Naive thymus-derived CD8-positive, alpha-beta T cell (primary cell): Measurements from ENCODE around the gene MCM9. TPM values are rescaled to one million over a fixed set of nuclear protein-coding genes. Genes with fewer than 3 reads are reported as not detected.

ENCODE experiments used
- ATAC-seq, 2 donors: fragments of 150-1000 bp; cut with Tn5 transposase in 1 of 2; sonication (Bioruptor Pico), chemical (Tn5 transposase) in 1 of 2; 1 replicate in 1 of 2; 2 replicates in 1 of 2; pipeline ENCODE4 v1.10.0; 2021; ENCODE audit warnings: mild to moderate bottlenecking in 2 of 2, moderate library complexity in 2 of 2
- POLR2A ChIA-PET: fragments of 350-600 bp; sonication (Branson Sonifier 250); formaldehyde crosslinking; loops from one replicate; lab custom pipeline; 2021; ENCODE audit warnings: antibody characterized with exemption; lab: Charles Lee
- DNase-seq, 10 donors: peaks; one replicate each; pipeline versions ENCODE4 v3.0.0 to v3.0.0-alpha.2; 2020 to 2022
- H3K27ac Mint-ChIP-seq, 10 donors: one replicate each; pipeline ENCODE4 v1.8.0; 2020 to 2022; ENCODE audit warnings: mild to moderate bottlenecking in 10 of 10, mixed read lengths in 10 of 10, moderate library complexity in 4 of 10, inconsistent platforms in 1 of 10
- H3K27me3 Mint-ChIP-seq, 5 donors: one replicate each; pipeline ENCODE4 v1.8.0; 2021 to 2022; ENCODE audit warnings: mixed read lengths in 5 of 5
- H3K36me3 Mint-ChIP-seq, 3 donors: one replicate each; pipeline ENCODE4 v1.8.0; 2020 to 2022; ENCODE audit warnings: mixed read lengths in 3 of 3, mild to moderate bottlenecking in 2 of 3, inconsistent platforms in 1 of 3
- H3K4me1 Mint-ChIP-seq, 4 donors: one replicate each; pipeline ENCODE4 v1.8.0; 2021 to 2022; ENCODE audit warnings: mixed read lengths in 4 of 4
- H3K4me3 Mint-ChIP-seq, 10 donors: one replicate each; pipeline ENCODE4 v1.8.0; 2020 to 2022; ENCODE audit warnings: mild to moderate bottlenecking in 10 of 10, mixed read lengths in 10 of 10, moderate library complexity in 6 of 10, inconsistent platforms in 1 of 10
- H3K9me3 Mint-ChIP-seq, 9 donors: one replicate each; pipeline ENCODE4 v1.8.0; 2020 to 2022; ENCODE audit warnings: mixed read lengths in 9 of 9, mild to moderate bottlenecking in 3 of 9, inconsistent platforms in 1 of 9, moderate library complexity in 1 of 9
- polyA plus RNA-seq, 3 donors: library from polyadenylated mRNA; unstranded; fragments of 300-500 nt; fragmentation: Illumina TruSeq; gene quantifications; one replicate each; pipeline ENCODE4 v1.2.3, GENCODE V29; 2021
- total RNA-seq, 8 experiments: library from RNA in 2 of 8; stranded (reverse) in 2 of 8; gene quantifications; one replicate each; pipeline ENCODE4 v1.2.3 and lab custom pipeline; 2021 to 2026

The MCM9 gene
- total and polyA plus RNA-seq, 5 experiments from 2014 or later, result 9.3 to 34.2 (median 12.2) TPM

DNA sequence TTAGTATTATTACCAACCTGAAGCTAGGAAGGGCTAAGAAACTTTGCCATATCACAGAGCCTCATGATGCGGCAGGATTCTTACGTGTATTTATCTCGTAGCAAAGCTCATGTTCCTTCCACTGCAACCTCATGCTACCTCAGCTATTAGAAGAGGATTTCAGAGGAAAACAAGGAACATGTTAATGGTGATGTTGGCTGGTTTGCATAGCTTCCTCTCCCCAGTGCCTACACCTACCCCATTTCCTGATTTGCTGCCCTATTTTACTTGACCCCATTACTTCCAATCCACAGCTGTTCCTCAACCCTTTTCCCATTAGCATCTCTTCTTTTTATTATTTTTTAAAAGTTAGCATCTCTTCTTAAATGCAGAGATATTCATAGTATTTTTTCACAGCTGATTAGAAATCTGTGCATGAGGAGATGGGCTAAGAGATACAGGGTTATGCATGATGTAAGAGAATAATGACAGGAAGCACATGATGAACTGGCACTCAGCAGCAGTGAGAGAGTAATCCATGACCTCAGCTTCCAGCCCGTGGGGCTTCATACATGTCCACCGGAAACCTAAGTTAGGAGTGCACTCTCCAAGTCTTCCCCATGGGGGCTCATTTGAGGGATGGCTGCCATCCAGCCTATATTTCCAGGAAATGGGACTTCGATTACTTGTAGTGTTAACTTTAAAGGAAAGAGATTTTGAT is 147.1 kb downstream of the MCM9 start:
- ATAC-seq (peak; percentile 47 to 88), DNase-seq (no peak)
- Mint-ChIP-seq H3K27ac (peak overlapping the region; percentile 27 to 92 (median 78)), H3K9me3 (peaks cover 0 to 6% (median 2%) of the 10 kb centered on the region in 9 donors), H3K4me3 (peak overlapping the region in 2 of 10 donors; percentile 4 to 7), H3K36me3 (peaks cover 0 to 7% (median 4%) of the 10 kb centered on the region in 3 donors), H3K4me1 (peaks cover 9 to 32% (median 25%) of the 10 kb centered on the region in 4 donors), H3K27me3 (no peaks in the 10 kb centered on the region)
- POLR2A ChIA-PET, result interaction anchor here (0.6 to 2.9 kb wide), 5 partner anchors 8 to 106 kb away, joined by 3 to 17 read pairs (median 8); partner anchors contain the start of gene ASF1A

DNA sequence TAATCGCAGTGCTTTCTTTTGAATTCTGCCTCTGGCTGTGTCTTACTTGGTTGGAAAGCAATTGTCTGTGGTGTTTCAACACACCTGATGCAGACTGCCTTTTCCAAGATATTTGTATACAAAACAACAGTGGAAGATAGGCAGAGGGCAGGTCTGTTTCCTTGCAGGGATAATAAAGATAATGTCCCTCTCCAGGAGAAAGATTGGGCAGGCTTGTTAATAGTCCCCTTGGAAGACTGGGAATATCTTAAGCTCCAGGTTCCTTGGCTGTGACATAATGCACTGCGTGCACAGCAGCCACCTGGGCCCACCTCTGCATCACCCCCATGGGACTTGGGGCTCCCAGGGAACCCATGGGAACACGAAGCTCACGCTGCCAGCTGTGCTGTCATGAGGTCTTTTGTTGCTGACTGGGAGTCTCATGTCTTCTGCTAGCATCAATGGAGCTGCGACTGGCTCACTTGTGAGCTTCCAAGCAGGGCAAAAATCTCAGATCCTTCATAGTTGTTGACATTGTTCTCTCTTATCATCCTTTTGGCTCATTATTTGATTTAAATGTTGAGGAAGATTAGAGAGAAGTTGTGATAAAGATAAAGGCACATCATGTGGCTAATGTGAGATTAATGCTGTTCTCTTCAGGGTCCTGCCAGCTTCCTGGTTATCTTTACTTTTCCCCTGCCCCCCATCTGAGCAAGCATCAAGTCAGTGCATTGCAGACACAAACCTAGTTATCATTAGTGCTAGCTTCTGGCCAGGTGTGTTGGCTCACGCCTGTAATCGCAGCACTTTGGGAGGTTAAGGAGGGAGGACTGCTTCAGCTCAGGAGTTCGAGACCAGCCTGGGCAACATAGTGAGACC is 148.1 kb downstream of the MCM9 start:
- Mint-ChIP-seq H3K9me3 (peaks cover 0 to 2% (median 0%) of the 10 kb centered on the region in 9 donors), H3K27ac (peak overlapping the region in 2 of 10 donors; percentile 11 to 13), H3K27me3 (no peaks in the 10 kb centered on the region), H3K36me3 (peaks cover 0 to 4% (median 0%) of the 10 kb centered on the region in 3 donors), H3K4me1 (peaks cover 9 to 32% (median 23%) of the 10 kb centered on the region in 4 donors), H3K4me3 (no peak overlapping the region)
- ATAC-seq, result no peak
- no peak for DNase-seq
- POLR2A ChIA-PET, result interaction anchor here (1.5 to 2.9 kb wide), 4 partner anchors 9 to 107 kb away, joined by 8 to 17 read pairs (median 10); partner anchors contain the start of gene ASF1A

DNA sequence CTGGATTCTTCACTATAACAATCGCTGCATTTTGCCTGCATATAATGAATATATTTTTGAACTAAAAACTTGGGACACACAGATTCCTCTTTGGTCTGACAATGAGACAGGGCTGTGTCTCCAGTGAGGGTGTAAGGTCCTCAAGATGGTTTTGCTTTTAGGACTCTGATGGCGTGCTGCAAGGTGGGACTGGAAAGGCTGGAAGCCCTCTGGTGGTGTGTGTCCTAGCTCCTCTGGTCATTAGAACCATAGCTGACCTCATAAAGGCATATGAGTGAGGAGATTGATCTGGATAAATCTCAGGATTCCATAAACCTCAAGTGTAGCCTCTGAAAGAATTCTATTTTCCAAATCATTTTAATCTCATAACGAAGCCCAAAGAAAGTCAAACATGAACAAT is 149.4 kb downstream of the MCM9 start:
- Mint-ChIP-seq H3K4me1 (peaks cover 9 to 29% (median 19%) of the 10 kb centered on the region in 4 donors), H3K4me3 (no peak overlapping the region), H3K9me3 (no peaks in the 10 kb centered on the region), H3K27me3 (no peaks in the 10 kb centered on the region), H3K27ac (no peak overlapping the region), H3K36me3 (peaks cover 0 to 4% (median 0%) of the 10 kb centered on the region in 3 donors)
- ATAC-seq (no peak), DNase-seq (no peak)
- POLR2A ChIA-PET, result no interaction called here

DNA sequence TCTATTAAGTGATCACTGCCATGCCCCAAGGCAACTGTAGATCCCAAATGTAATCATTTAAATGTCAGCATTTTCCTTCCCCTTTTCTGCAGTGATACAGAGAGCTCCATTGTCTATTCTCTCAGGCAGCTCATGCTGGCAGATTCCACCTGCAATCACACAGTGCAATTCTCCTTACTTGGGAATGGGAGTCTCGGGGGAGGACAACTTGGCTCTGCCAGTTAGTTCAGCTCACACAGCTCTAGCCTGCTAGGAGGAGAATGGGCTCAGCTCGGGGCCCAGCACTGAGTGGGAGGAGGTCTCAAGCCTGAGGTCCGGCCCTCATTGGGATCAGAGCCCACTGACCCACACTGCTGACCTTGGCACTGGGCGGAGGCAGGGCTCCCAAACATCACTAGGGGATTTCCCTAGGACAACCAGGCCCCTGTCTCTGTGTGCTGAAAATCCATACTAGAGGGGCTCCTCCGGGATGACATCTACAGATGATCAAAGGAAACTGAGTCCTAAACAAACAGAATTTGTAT is 150.3 kb downstream of the MCM9 start:
- H3K36me3 Mint-ChIP-seq, result peaks cover 0 to 4% (median 0%) of the 10 kb centered on the region in 3 donors
- H3K4me3 Mint-ChIP-seq, result no peak overlapping the region
- H3K27ac Mint-ChIP-seq, result peak overlapping the region in 2 of 10 donors; percentile 53 to 61
- POLR2A ChIA-PET, result interaction anchor here (0.9 kb wide), 1 partner anchor 11 kb away, joined by 5 read pairs; no protein-coding TSS in a partner anchor
- no peaks in the 10 kb centered on the region for H3K9me3 Mint-ChIP-seq
- peaks cover 9 to 26% (median 18%) of the 10 kb centered on the region in 4 donors for H3K4me1 Mint-ChIP-seq
- DNase-seq (no peak), ATAC-seq (no peak)
- H3K27me3 Mint-ChIP-seq, result no peaks in the 10 kb centered on the region

DNA sequence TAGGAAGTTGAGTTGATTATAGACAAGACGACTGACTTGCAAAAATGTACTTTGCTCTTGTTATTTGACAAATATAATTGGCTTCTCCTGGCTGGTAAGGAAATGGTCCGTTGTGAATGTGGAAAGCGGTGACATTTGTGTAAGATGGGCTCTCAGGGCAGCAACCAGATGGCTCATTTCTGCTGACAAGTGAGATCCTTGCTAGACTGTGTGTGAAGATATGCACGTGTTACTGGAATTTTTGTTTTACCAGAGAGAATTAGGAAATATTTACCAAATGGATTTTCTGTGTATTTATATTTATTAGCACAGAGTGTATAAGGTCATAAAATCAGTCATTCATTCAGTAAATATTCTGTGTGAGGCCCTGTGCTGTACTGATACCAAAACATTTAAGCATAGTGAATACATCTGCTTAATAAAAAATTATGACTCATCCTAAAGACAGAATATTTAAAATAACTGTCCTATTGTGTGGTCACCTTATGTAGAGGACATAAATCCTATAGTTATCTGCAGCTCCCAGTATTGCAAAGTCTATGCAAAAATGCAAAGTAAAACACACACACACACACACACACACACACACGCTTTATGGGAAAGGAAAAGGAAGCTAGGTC is 150.9 kb downstream of the MCM9 start:
- ATAC-seq (no peak), DNase-seq (no peak)
- Mint-ChIP-seq H3K9me3 (no peaks in the 10 kb centered on the region), H3K36me3 (peaks cover 0 to 2% (median 0%) of the 10 kb centered on the region in 3 donors), H3K4me1 (peaks cover 9 to 20% (median 15%) of the 10 kb centered on the region in 4 donors), H3K4me3 (no peak overlapping the region), H3K27me3 (no peaks in the 10 kb centered on the region), H3K27ac (peak overlapping the region in 1 of 10 donors; percentile 4)
- POLR2A ChIA-PET, result interaction anchor here (0.6 to 0.9 kb wide), 3 partner anchors 9 to 56 kb away, joined by 3 to 5 read pairs (median 5); no protein-coding TSS in a partner anchor

DNA sequence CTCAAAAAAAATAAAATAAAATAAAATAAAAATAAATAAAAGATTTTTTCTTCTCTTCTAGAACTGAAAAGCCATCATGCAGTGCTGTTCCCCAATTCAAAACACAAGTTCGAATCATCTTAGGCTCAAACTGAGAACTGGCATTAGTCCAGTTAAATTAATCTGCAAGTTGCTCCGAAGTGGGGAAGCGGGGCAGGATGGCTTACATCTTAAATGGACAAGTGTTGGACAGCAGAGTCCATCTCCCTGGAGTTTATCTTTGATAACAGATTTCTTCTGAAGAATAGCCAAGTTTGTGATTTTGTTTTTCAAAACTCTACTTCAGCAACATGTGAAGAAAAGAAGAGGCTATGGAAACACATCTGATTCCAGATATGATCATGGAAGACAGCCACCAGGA is 152.3 kb downstream of the MCM9 start:
- Mint-ChIP-seq H3K4me3 (no peak overlapping the region), H3K27me3 (no peaks in the 10 kb centered on the region), H3K27ac (peak overlapping the region in 1 of 10 donors; percentile 63), H3K36me3 (no peaks in the 10 kb centered on the region), H3K9me3 (no peaks in the 10 kb centered on the region), H3K4me1 (peaks cover 4 to 18% (median 13%) of the 10 kb centered on the region in 4 donors)
- DNase-seq, result no peak
- ATAC-seq, result no peak
- POLR2A ChIA-PET, result no interaction called here

DNA sequence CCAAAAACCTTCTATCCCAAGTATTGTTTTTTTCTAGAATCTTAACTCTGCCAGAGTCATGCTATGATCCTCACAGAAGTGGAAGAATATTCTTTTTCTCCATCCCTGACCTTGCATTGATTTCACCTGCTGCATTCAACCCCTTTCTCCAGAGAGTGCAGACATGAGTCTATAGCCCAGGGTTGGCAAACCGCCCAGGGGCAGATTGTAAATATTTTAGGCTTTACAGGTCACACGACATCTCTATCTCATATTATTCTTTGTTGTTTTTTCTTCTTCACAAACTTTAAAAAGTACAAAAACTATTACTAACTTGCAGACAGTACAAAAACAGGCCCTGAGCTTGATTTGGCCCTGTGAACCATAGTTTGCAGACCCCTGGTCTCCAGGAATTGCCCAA is 153.1 kb downstream of the MCM9 start:
- DNase-seq (no peak), ATAC-seq (no peak)
- H3K4me1 Mint-ChIP-seq, result peaks cover 10 to 20% (median 16%) of the 10 kb centered on the region in 4 donors
- POLR2A ChIA-PET, result no interaction called here
- H3K27me3 Mint-ChIP-seq, result no peaks in the 10 kb centered on the region
- H3K4me3 Mint-ChIP-seq, result no peak overlapping the region
- no peak overlapping the region for H3K27ac Mint-ChIP-seq
- no peaks in the 10 kb centered on the region for H3K36me3 Mint-ChIP-seq
- no peaks in the 10 kb centered on the region for H3K9me3 Mint-ChIP-seq

DNA sequence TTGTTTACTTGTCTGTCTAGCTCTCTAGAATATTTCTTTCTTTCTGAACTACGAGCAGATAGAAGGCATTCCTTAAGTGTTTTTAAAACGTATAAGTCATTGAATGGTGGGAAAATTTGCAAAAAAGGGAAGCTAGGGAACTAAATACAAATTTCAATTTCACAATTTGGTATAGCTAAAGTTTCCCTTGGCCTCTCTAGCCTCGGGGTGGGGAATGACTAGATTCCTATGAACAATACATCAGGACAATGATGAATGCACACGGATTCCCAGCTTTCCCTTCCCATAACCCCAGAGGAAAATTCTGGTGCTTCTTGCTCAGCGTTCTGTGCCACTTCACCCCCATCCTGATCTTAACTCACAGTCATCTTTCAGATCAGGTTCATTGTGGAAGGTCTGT is 154.3 kb downstream of the MCM9 start:
- Mint-ChIP-seq H3K27me3 (no peaks in the 10 kb centered on the region), H3K4me1 (peaks cover 15 to 27% (median 23%) of the 10 kb centered on the region in 4 donors), H3K9me3 (no peaks in the 10 kb centered on the region), H3K4me3 (no peak overlapping the region), H3K27ac (no peak overlapping the region), H3K36me3 (no peaks in the 10 kb centered on the region)
- no peak for DNase-seq
- POLR2A ChIA-PET, result interaction anchor here (3.2 kb wide), 1 partner anchor 10 kb away, joined by 12 read pairs; no protein-coding TSS in a partner anchor
- no peak for ATAC-seq

DNA sequence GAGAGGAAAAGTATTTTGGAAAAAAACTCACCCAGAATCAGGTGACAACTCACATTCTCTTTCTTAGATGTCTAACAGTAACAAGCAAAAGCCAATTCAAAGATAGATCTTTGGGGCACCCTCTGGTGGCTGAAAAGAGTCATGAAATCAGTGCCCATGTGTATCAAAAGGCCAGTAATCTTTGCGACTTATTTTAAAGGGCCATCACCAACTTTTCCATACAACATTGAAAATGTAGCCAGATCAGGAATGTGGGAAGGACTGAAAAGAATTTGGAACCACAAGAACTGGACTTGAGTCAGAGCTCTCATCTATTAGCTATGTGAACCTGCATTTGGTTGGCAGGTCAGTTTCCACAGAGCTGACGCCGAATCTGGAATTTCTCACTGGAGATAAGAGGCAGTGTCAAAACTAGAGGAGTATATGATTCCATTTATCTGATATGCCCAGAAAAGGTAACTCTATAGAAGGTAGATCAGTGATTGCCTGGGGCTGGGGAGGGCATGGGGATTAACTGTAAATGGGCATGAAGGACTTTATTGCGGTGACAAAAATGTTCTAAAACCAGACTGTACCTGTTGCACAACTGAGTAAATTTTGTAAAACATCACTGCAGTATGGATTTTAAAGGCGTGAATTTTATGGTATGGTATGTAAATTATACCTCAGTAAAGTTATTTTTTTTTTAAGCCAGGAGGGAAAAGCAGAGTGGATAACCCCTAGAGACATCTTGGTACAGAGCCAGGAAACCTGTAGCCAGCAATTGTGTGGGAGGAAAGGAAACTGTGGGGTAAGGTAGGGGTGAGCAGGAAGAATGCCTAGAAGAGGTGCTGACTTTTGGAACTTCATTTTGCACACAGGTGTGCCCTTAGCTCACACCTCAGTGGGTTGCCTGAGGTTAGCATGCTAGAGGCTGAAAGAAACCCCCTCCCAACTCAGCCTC is 158.1 kb downstream of the MCM9 start:
- POLR2A ChIA-PET, result interaction anchor here (1.0 to 3.7 kb wide), 3 partner anchors 11 to 211 kb away, joined by 3 to 17 read pairs (median 11); no protein-coding TSS in a partner anchor
- peaks cover 13 to 30% (median 24%) of the 10 kb centered on the region in 4 donors for H3K4me1 Mint-ChIP-seq

DNA sequence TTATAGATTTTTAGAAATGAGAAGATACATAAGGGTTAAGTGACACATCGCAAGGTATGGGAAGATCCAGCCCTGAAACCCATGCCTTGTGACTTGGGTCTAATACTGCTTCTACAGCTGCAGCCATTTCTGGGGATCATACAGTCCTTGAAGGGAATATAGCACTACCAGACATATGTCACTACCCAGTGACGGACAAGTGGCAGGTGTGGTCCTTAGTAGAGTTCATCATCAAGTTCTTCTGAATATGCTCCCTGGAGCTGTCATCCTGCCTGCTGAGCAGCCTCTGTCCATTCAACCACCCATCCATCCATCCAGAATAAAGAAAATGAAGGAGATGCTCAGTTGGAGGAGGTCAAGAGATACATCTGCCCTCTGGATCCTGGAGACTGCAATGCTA is 159.6 kb downstream of the MCM9 start:
- POLR2A ChIA-PET, result interaction anchor here (0.6 to 1.7 kb wide), 5 partner anchors 38 to 1279 kb away, joined by 3 to 6 read pairs (median 4); no protein-coding TSS in a partner anchor
- Mint-ChIP-seq H3K9me3 (no peaks in the 10 kb centered on the region), H3K4me1 (peaks cover 13 to 30% (median 25%) of the 10 kb centered on the region in 4 donors), H3K27me3 (no peaks in the 10 kb centered on the region), H3K4me3 (no peak overlapping the region), H3K27ac (no peak overlapping the region), H3K36me3 (no peaks in the 10 kb centered on the region)
- ATAC-seq (no peak), DNase-seq (no peak)

More for the DNA sequence above, 158.1 kb downstream of the MCM9 start:
- ATAC-seq (peak; percentile 92), DNase-seq (peak; percentile 16 to 82 (median 67))
- H3K27me3 Mint-ChIP-seq, result no peaks in the 10 kb centered on the region
- no peaks in the 10 kb centered on the region for H3K36me3 Mint-ChIP-seq
- peak overlapping the region in 8 of 10 donors; percentile 17 to 78 (median 50) for H3K4me3 Mint-ChIP-seq
- no peaks in the 10 kb centered on the region for H3K9me3 Mint-ChIP-seq
- H3K27ac Mint-ChIP-seq, result peak overlapping the region; percentile 7 to 83 (median 64)

DNA sequence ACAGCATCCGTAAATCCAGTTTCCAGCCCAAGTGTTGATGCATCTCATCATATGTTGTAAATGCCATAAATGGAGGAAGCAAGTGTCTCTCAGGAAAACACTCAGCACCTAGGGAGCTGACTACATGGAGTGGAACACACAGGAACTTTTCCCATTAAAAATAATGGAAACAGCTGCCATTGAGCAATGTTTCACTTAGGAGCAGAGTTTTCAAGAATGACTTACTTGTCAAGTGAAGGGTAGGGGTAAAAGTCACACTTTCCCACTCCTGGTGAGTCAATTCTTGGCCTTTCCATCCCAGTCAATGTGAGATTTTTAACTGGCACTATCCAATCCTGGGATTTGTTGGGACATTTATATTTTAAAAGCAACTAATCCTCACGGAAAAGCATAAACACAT is 160.4 kb downstream of the MCM9 start:
- Mint-ChIP-seq H3K4me1 (peaks cover 13 to 34% (median 28%) of the 10 kb centered on the region in 4 donors), H3K27ac (no peak overlapping the region), H3K36me3 (no peaks in the 10 kb centered on the region), H3K9me3 (no peaks in the 10 kb centered on the region), H3K4me3 (no peak overlapping the region), H3K27me3 (no peaks in the 10 kb centered on the region)
- no peak for ATAC-seq
- POLR2A ChIA-PET, result interaction anchor here (1.2 to 1.7 kb wide), 2 partner anchors 65 to 66 kb away, joined by 3 to 4 read pairs; no protein-coding TSS in a partner anchor
- no peak for DNase-seq
